GM23338 (cell line): ENCODE results near the gene MAN1C1. TPM values are rescaled to one million over a fixed set of nuclear protein-coding genes. Genes with fewer than 3 reads are reported as not detected.

Experiments used
- ATAC-seq: fragments of 200-7000 bp; cut with Tn5 transposase; 3 replicates; pipeline ENCODE4 v1.9.1; 2020
- DNase-seq: peaks from one replicate; pipeline ENCODE4 v3.0.0-alpha.2; 2015; ENCODE audit warnings: low spot score
- H2AFZ ChIP-seq: fragments of 200-600 bp; sonication (generic); 2 replicates; pipeline ENCODE4 v1.8.0; 2016; ENCODE audit warnings: antibody characterized with exemption, mild to moderate bottlenecking, moderate library complexity
- H3F3A ChIP-seq: fragments of 200-600 bp; sonication (generic); replicated peaks from 2 replicates; pipeline ENCODE4 v1.8.0; 2017; ENCODE audit warnings: antibody characterized with exemption, mixed run types, low read depth
- H3K27ac ChIP-seq: fragments of 200-600 bp; sonication (generic); 2 replicates; pipeline ENCODE4 v1.6.1; 2016; ENCODE audit warnings: low read depth
- H3K27me3 ChIP-seq: fragments of 200-600 bp; sonication (generic); 2 replicates; pipeline ENCODE4 v1.8.0; 2016; ENCODE audit warnings: mild to moderate bottlenecking, mixed run types, moderate library complexity; ENCODE audit not compliant: insufficient read depth
- H3K36me3 ChIP-seq: fragments of 200-600 bp; sonication (generic); 2 replicates; pipeline ENCODE4 v1.8.0; 2016; ENCODE audit warnings: mild to moderate bottlenecking; ENCODE audit not compliant: insufficient read depth
- H3K4me1 ChIP-seq: fragments of 200-600 bp; sonication (generic); 2 replicates; pipeline ENCODE4 v1.8.0; 2016; ENCODE audit warnings: mild to moderate bottlenecking, moderate library complexity; ENCODE audit not compliant: insufficient read depth
- H3K4me2 ChIP-seq: fragments of 200-600 bp; sonication (generic); 2 replicates; pipeline ENCODE4 v1.7.1; 2017; ENCODE audit warnings: mixed run types
- H3K4me3 ChIP-seq: fragments of 200-600 bp; sonication (generic); 2 replicates; pipeline ENCODE4 v1.6.1; 2016; ENCODE audit warnings: mixed run types
- H3K79me2 ChIP-seq: fragments of 200-600 bp; sonication (generic); replicated peaks from 2 replicates; pipeline ENCODE4 v1.8.0; 2017; ENCODE audit warnings: mild to moderate bottlenecking; ENCODE audit not compliant: insufficient read depth
- H3K9me2 ChIP-seq: fragments of 200-600 bp; sonication (generic); 2 replicates; pipeline ENCODE4 v1.8.0; 2017; ENCODE audit not compliant: insufficient read depth
- H4K20me1 ChIP-seq: fragments of 200-600 bp; sonication (generic); replicated peaks from 2 replicates; pipeline ENCODE4 v1.8.0; 2017; ENCODE audit warnings: mild to moderate bottlenecking; ENCODE audit not compliant: insufficient read depth
- H3K27ac Mint-ChIP-seq: 2 replicates; pipeline ENCODE4 v1.8.0; 2020; ENCODE audit warnings: inconsistent platforms, mild to moderate bottlenecking, moderate library complexity, mixed read lengths
- H3K27me3 Mint-ChIP-seq: 3 replicates; pipeline ENCODE4 v1.8.0; 2022; ENCODE audit warnings: low read depth, mild to moderate bottlenecking, moderate library complexity, mixed read lengths, inconsistent platforms; ENCODE audit not compliant: insufficient read depth, poor library complexity
- H3K36me3 Mint-ChIP-seq: 3 replicates; pipeline ENCODE4 v1.8.0; 2021; ENCODE audit warnings: low read depth, mild to moderate bottlenecking, inconsistent platforms, moderate library complexity, mixed read lengths
- H3K4me1 Mint-ChIP-seq: 3 replicates; pipeline ENCODE4 v1.8.0; 2020; ENCODE audit warnings: mild to moderate bottlenecking, inconsistent platforms, mixed read lengths
- H3K4me3 Mint-ChIP-seq: 3 replicates; pipeline ENCODE4 v1.8.0; 2021; ENCODE audit warnings: moderate library complexity, mild to moderate bottlenecking, inconsistent platforms, mixed read lengths
- H3K9me3 Mint-ChIP-seq: 3 replicates; pipeline ENCODE4 v1.8.0; 2020; ENCODE audit warnings: moderate library complexity, mild to moderate bottlenecking, inconsistent platforms, mixed read lengths
- CTCF ChIP-seq, 2 experiments: fragments of 200-600 bp in 1 of 2; sonication (generic) in 1 of 2; conservative IDR thresholded peaks; 2 replicates each; pipeline versions ENCODE4 v1.5.1 to v1.6.1; 2016 to 2017; ENCODE audit warnings: antibody characterized with exemption in 2 of 2, low read depth in 2 of 2, mild to moderate bottlenecking in 2 of 2, moderate library complexity in 1 of 2
- JUNB ChIP-seq: IDR thresholded peaks from one replicate; pipeline ENCODE4 v1.6.1; 2016; ENCODE audit warnings: antibody characterized with exemption; ENCODE audit not compliant: unreplicated experiment
- POLR2AphosphoS5 ChIP-seq: IDR thresholded peaks from 2 replicates; pipeline ENCODE4 v1.6.1; 2016; ENCODE audit warnings: antibody characterized with exemption, low read depth
- REST ChIP-seq: IDR thresholded peaks from one replicate; pipeline ENCODE4 v1.6.1; 2018; ENCODE audit warnings: antibody characterized with exemption; ENCODE audit not compliant: unreplicated experiment
- ZNF114 ChIP-seq: fragments of 250-450 bp; sonication (Bioruptor Pico); IDR thresholded peaks from 2 replicates; pipeline ENCODE4 v1.5.0; 2020; ENCODE audit warnings: mild to moderate bottlenecking, moderate library complexity
- ZNF331 ChIP-seq: fragments of 250-450 bp; sonication (Bioruptor Pico); IDR thresholded peaks from 2 replicates; pipeline ENCODE4 v1.5.0; 2020; ENCODE audit warnings: low read depth, mild to moderate bottlenecking, moderate library complexity
- ZNF462 ChIP-seq: fragments of 250-450 bp; sonication (Bioruptor Pico); IDR thresholded peaks from 2 replicates; pipeline ENCODE4 v1.5.0; 2020; ENCODE audit warnings: mild to moderate bottlenecking, moderate library complexity
- polyA plus RNA-seq: library from polyadenylated mRNA; unstranded; fragments of >200 nt; fragmentation: Nextera tagmentation; extraction: Ambion mirVana; gene quantifications from 2 replicates; pipeline ENCODE4 v1.2.1, GENCODE V29; 2016
- total RNA-seq: library from RNA; depleted of rRNA; stranded (reverse); fragments of >200 nt; shearing (Covaris generic); gene quantifications from 2 replicates; pipeline ENCODE4 v1.2.3, GENCODE V29; 2014
- TF ChIP-seq, protein P1 (sequence below): IDR thresholded peaks from 2 replicates; pipeline ENCODE4 v1.6.1; 2016; ENCODE audit warnings: antibody characterized with exemption

The MAN1C1 gene
- total and polyA plus RNA-seq, 2 experiments from 2014 or later: 5.4 to 13.6 TPM

GRCh38 chr1:25608488-25609178 lies 8.0 kb upstream of the MAN1C1 start:
- H3K36me3 Mint-ChIP-seq: no peaks in the 10 kb centered on the region
- ATAC-seq (peak; percentile 92), DNase-seq (peak; percentile 95)
- no peaks in the 10 kb centered on the region for H4K20me1 ChIP-seq
- no peak overlapping the region for H2AFZ ChIP-seq
- no peaks in the 10 kb centered on the region for H3K79me2 ChIP-seq
- no peaks in the 10 kb centered on the region for H3K36me3 ChIP-seq
- H3K27me3 Mint-ChIP-seq: no peaks in the 10 kb centered on the region
- TF ChIP-seq REST: no peak
- TF ChIP-seq CTCF (conservative IDR thresholded peaks at IDR 0.05; ENCODE audit: low read depth in 2 of 2): peak; percentile 47 to 83
- H3K9me3 Mint-ChIP-seq: no peaks in the 10 kb centered on the region
- H3K4me1 ChIP-seq: no peaks in the 10 kb centered on the region
- H3K4me1 Mint-ChIP-seq: no peaks in the 10 kb centered on the region
- H3K9me2 ChIP-seq: no peaks in the 10 kb centered on the region
- H3K4me3 ChIP-seq: no peak overlapping the region
- no peak overlapping the region for H3K27ac ChIP-seq
- no peak overlapping the region for H3K4me2 ChIP-seq
- no peaks in the 10 kb centered on the region for H3F3A ChIP-seq
- H3K27me3 ChIP-seq: no peaks in the 10 kb centered on the region
- no peak overlapping the region for H3K27ac Mint-ChIP-seq
- H3K4me3 Mint-ChIP-seq: no peak overlapping the region

DNA sequence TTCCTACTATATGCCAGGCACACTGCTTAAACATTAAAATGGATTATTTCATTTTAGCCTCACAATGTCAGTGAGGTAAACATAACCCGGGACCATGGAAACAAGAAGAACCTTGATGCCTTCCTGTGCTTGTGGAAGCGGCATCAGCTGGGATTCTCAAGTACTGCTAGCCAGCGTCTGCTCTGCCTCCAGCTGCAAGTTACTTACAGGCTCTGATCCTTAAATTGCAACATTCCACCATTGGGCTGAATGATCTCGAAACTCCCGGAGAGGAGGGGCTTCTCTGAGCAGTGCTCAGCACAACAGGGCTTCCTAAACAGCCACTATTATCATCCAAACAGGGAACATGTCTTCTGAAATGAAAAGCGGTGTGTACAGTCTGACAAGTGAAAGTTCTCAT lies 6.7 kb upstream of the MAN1C1 start:
- no peak overlapping the region for H3K4me3 Mint-ChIP-seq
- ATAC-seq: peak; percentile 65
- H3K27me3 Mint-ChIP-seq: no peaks in the 10 kb centered on the region
- H3K27ac Mint-ChIP-seq: no peak overlapping the region
- Histone ChIP-seq H3K4me2 (no peak overlapping the region), H2AFZ (no peak overlapping the region; the same call in 1 of the 2 replicates), H3K79me2 (no peaks in the 10 kb centered on the region), H3K9me2 (no peaks in the 10 kb centered on the region), H3K4me3 (no peak overlapping the region), H3K36me3 (no peaks in the 10 kb centered on the region), H3K27me3 (no peaks in the 10 kb centered on the region), H3K27ac (no peak overlapping the region), H3F3A (no peaks in the 10 kb centered on the region), H4K20me1 (no peaks in the 10 kb centered on the region), H3K4me1 (no peaks in the 10 kb centered on the region)
- H3K9me3 Mint-ChIP-seq: no peaks in the 10 kb centered on the region
- H3K36me3 Mint-ChIP-seq: no peaks in the 10 kb centered on the region
- H3K4me1 Mint-ChIP-seq: no peaks in the 10 kb centered on the region
- DNase-seq: peak; percentile 66
- no peak for TF ChIP-seq ZNF114 (CRISPR knock-in tag)
- TF ChIP-seq JUNB: no peak
- TF ChIP-seq ZNF331 (CRISPR knock-in tag): no peak
- no peak for TF ChIP-seq POLR2AphosphoS5
- no peak for TF ChIP-seq ZNF462 (CRISPR knock-in tag)
- TF ChIP-seq, protein P1, sequence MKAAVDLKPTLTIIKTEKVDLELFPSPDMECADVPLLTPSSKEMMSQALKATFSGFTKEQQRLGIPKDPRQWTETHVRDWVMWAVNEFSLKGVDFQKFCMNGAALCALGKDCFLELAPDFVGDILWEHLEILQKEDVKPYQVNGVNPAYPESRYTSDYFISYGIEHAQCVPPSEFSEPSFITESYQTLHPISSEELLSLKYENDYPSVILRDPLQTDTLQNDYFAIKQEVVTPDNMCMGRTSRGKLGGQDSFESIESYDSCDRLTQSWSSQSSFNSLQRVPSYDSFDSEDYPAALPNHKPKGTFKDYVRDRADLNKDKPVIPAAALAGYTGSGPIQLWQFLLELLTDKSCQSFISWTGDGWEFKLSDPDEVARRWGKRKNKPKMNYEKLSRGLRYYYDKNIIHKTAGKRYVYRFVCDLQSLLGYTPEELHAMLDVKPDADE: no peak
